GM13977 (cell line): ENCODE data around the gene MEI1.

Experiments
- DNase-seq: peaks from one replicate; pipeline ENCODE4 v3.0.0; 2012; ENCODE audit warnings: low spot score
- in situ Hi-C: fragments of 300-500 bp; cut with MboI; formaldehyde crosslinking; loops from one replicate; pipeline ENCODE4 v1.12.0; 2022; ENCODE audit warnings: low sequenced_read_pairs, low pct_unique_long_range_greater_than_20kb, mixed read lengths, inconsistent platforms; ENCODE audit not compliant: unreplicated experiment
- TF ChIP-seq, protein P1 (sequence below): IDR thresholded peaks from 2 replicates; pipeline ENCODE4 v1.5.1; 2012; ENCODE audit warnings: mild to moderate bottlenecking, control low read depth; ENCODE audit not compliant: insufficient read depth; ENCODE audit errors: extremely low read depth, missing control alignments

The MEI1 gene

GRCh38 chr22:41813726-41814410, 114.6 kb downstream of the MEI1 start:
- no peak for DNase-seq
- TF ChIP-seq, protein P1, sequence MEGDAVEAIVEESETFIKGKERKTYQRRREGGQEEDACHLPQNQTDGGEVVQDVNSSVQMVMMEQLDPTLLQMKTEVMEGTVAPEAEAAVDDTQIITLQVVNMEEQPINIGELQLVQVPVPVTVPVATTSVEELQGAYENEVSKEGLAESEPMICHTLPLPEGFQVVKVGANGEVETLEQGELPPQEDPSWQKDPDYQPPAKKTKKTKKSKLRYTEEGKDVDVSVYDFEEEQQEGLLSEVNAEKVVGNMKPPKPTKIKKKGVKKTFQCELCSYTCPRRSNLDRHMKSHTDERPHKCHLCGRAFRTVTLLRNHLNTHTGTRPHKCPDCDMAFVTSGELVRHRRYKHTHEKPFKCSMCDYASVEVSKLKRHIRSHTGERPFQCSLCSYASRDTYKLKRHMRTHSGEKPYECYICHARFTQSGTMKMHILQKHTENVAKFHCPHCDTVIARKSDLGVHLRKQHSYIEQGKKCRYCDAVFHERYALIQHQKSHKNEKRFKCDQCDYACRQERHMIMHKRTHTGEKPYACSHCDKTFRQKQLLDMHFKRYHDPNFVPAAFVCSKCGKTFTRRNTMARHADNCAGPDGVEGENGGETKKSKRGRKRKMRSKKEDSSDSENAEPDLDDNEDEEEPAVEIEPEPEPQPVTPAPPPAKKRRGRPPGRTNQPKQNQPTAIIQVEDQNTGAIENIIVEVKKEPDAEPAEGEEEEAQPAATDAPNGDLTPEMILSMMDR, result no peak
- in situ Hi-C loops, result no loop called here

DNA sequence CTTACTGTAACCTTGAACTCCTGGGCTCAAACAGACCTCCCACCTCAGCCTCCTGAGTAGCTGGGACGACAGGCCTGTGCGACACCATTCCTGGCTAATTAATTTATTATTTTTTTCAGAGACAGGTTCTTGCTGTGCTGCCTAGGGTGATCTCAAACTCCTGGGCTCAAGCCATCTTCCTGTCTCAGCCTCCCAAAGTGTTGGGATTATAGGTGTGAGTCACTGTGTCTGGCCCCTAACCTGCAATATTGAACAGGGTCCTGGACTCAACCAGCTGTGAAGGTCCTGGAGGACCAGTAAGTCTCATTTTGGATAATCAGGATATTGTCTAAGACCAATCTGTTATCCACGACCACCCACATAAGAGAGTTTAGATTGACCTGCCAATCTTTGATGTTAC, 116.4 kb downstream of the MEI1 start:
- TF ChIP-seq, protein P1, result no peak
- no peak for DNase-seq
- in situ Hi-C loops, result no loop called here

GRCh38 chr22:41816241-41816640, 116.9 kb downstream of the MEI1 start:
- in situ Hi-C loops, result no loop called here
- DNase-seq, result no peak
- TF ChIP-seq, protein P1, result no peak

GRCh38 chr22:41816871-41817270, 117.6 kb downstream of the MEI1 start:
- in situ Hi-C loops, result no loop called here
- TF ChIP-seq, protein P1, result no peak

GRCh38 chr22:41818011-41818410, 118.7 kb downstream of the MEI1 start:
- in situ Hi-C loops, result no loop called here
- DNase-seq, result no peak
- TF ChIP-seq, protein P1, result no peak

More at GRCh38 chr22:41816871-41817270, 117.6 kb downstream of the MEI1 start:
- DNase-seq, result no peak

DNA sequence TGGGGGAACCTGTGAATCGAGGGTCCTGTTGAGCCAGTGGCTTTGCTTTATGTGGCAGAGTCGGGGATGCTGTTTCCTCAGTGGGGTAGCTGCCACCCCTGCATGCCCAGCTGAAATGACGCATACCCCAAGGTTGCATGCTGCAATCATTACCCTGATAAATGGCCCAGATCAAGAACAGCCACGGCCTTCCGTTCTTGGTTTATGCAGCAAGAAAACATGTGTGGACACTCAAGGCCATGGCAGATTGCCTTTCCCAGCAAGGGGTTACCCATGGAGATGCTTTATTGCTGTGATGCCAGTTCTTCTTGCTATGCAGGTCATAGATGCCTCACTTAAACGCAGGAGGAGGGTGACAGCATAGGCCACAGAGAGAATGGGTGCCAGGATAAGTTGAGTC, 119.3 kb downstream of the MEI1 start:
- TF ChIP-seq, protein P1, result no peak
- DNase-seq, result no peak
- in situ Hi-C loops, result no loop called here
